CD4-positive, CD25-positive, alpha-beta regulatory T cell (primary cell): ENCODE data around the gene BOLA3. TPM values are rescaled to one million over a fixed set of nuclear protein-coding genes. Genes with fewer than 3 reads are reported as not detected.

ENCODE experiments used
- ATAC-seq, 2 donors: fragments of 150-1000 bp; cut with Tn5 transposase; one replicate each; pipeline ENCODE4 v1.10.0; 2021; ENCODE audit warnings: low read depth in 2 of 2, moderate number of reproducible peaks in 2 of 2, moderate library complexity in 1 of 2
- DNase-seq, 3 donors: peaks; one replicate each; pipeline versions ENCODE4 v3.0.0 to v3.0.0-alpha.2; 2012 to 2022; ENCODE audit warnings: mixed read lengths in 1 of 3
- H3K27ac ChIP-seq: one replicate; pipeline ENCODE4 v1.7.0; 2013; ENCODE audit warnings: mild to moderate bottlenecking, low read length; ENCODE audit not compliant: insufficient read depth, poor library complexity, severe bottlenecking
- H3K27me3 ChIP-seq: one replicate; pipeline ENCODE4 v1.7.0; 2013; ENCODE audit warnings: low read length; ENCODE audit not compliant: control insufficient read depth, insufficient read depth
- H3K36me3 ChIP-seq: one replicate; pipeline ENCODE4 v1.7.0; 2013; ENCODE audit warnings: mild to moderate bottlenecking, low read length, moderate library complexity; ENCODE audit not compliant: control insufficient read depth, insufficient read depth
- H3K4me1 ChIP-seq: 2 replicates; pipeline ENCODE4 v1.7.0; 2013; ENCODE audit warnings: mild to moderate bottlenecking, low read length; ENCODE audit not compliant: insufficient read depth, control insufficient read depth, poor library complexity, severe bottlenecking
- H3K4me3 ChIP-seq: one replicate; pipeline ENCODE4 v1.7.0; 2013; ENCODE audit warnings: low read depth, mild to moderate bottlenecking, low read length, moderate library complexity
- H3K9me3 ChIP-seq, 2 experiments: 1 replicate in 1 of 2; 2 replicates in 1 of 2; pipeline ENCODE4 v1.7.0; 2013; ENCODE audit warnings: low read length in 2 of 2, mild to moderate bottlenecking in 1 of 2, moderate library complexity in 1 of 2; ENCODE audit not compliant: control insufficient read depth in 2 of 2
- H3K27ac Mint-ChIP-seq, 3 donors: one replicate each; pipeline ENCODE4 v1.8.0; 2020 to 2022; ENCODE audit warnings: mild to moderate bottlenecking in 3 of 3, mixed read lengths in 3 of 3, moderate library complexity in 2 of 3
- H3K27me3 Mint-ChIP-seq: one replicate; pipeline ENCODE4 v1.8.0; 2022; ENCODE audit warnings: mild to moderate bottlenecking, mixed read lengths
- H3K36me3 Mint-ChIP-seq: one replicate; pipeline ENCODE4 v1.8.0; 2020; ENCODE audit warnings: mixed read lengths
- H3K4me1 Mint-ChIP-seq, 4 donors: one replicate each; pipeline ENCODE4 v1.8.0; 2020 to 2022; ENCODE audit warnings: mixed read lengths in 4 of 4, mild to moderate bottlenecking in 1 of 4
- H3K4me3 Mint-ChIP-seq, 4 donors: one replicate each; pipeline ENCODE4 v1.8.0; 2020 to 2022; ENCODE audit warnings: mild to moderate bottlenecking in 4 of 4, mixed read lengths in 4 of 4, moderate library complexity in 3 of 4
- H3K9me3 Mint-ChIP-seq, 7 donors: one replicate each; pipeline ENCODE4 v1.8.0; 2020 to 2022; ENCODE audit warnings: mixed read lengths in 7 of 7, mild to moderate bottlenecking in 3 of 7, moderate library complexity in 2 of 7
- polyA plus RNA-seq, 4 donors: library from polyadenylated mRNA; unstranded; fragments of 300-500 nt; fragmentation: Illumina TruSeq; gene quantifications; one replicate each; pipeline ENCODE4 v1.2.3, GENCODE V29; 2021
- total RNA-seq: library from RNA; stranded (reverse); gene quantifications from one replicate; pipeline ENCODE4 v1.2.3, GENCODE V29; 2022

The BOLA3 gene
- total and polyA plus RNA-seq, 5 donors from 2014 or later: 12.1 to 76.4 (median 63.0) TPM

GRCh38 chr2:74148457-74149246 lies 940 bp upstream of the BOLA3 start:
- Histone ChIP-seq H3K4me3 (peak overlapping the region; percentile 38), H3K9me3 (no peaks in the 10 kb centered on the region), H3K36me3 (peaks cover 18% of the 10 kb centered on the region), H3K27me3 (no peaks in the 10 kb centered on the region), H3K27ac (peak overlapping the region; percentile 55), H3K4me1 (peaks cover 19% of the 10 kb centered on the region)
- ATAC-seq (no peak), DNase-seq (no peak)
- H3K4me3 Mint-ChIP-seq: no peak overlapping the region
- H3K4me1 Mint-ChIP-seq: peaks cover 0 to 7% (median 6%) of the 10 kb centered on the region in 4 donors
- no peak overlapping the region for H3K27ac Mint-ChIP-seq
- H3K9me3 Mint-ChIP-seq: no peaks in the 10 kb centered on the region
- H3K36me3 Mint-ChIP-seq: peaks cover 6% of the 10 kb centered on the region
- no peaks in the 10 kb centered on the region for H3K27me3 Mint-ChIP-seq

GRCh38 chr2:74146929-74147726 lies 584 bp downstream of the BOLA3 start:
- peaks cover 0 to 10% (median 5%) of the 10 kb centered on the region in 4 donors for H3K4me1 Mint-ChIP-seq
- Histone ChIP-seq H3K4me3 (peak overlapping the region; percentile 75), H3K27me3 (no peaks in the 10 kb centered on the region), H3K9me3 (no peaks in the 10 kb centered on the region), H3K4me1 (peaks cover 19% of the 10 kb centered on the region), H3K27ac (peak overlapping the region; percentile 62), H3K36me3 (peaks cover 10% of the 10 kb centered on the region)
- no peaks in the 10 kb centered on the region for H3K9me3 Mint-ChIP-seq
- peak in 1 of 2 donors; percentile 25 for ATAC-seq
- DNase-seq: peak in 2 of 3 donors; percentile 10 to 55
- no peak overlapping the region for H3K4me3 Mint-ChIP-seq
- no peaks in the 10 kb centered on the region for H3K27me3 Mint-ChIP-seq
- no peak overlapping the region for H3K27ac Mint-ChIP-seq
- H3K36me3 Mint-ChIP-seq: peaks cover 5% of the 10 kb centered on the region

GRCh38 chr2:74142340-74142739 lies 5.4 kb downstream of the BOLA3 start:
- H3K9me3 ChIP-seq: no peaks in the 10 kb centered on the region
- DNase-seq: no peak
- ATAC-seq: no peak
- Mint-ChIP-seq H3K27me3 (no peaks in the 10 kb centered on the region), H3K4me1 (peaks cover 0 to 15% (median 6%) of the 10 kb centered on the region in 4 donors), H3K4me3 (no peak overlapping the region), H3K36me3 (peaks cover 20% of the 10 kb centered on the region), H3K9me3 (no peaks in the 10 kb centered on the region), H3K27ac (no peak overlapping the region)
- H3K4me1 ChIP-seq: peaks cover 11% of the 10 kb centered on the region
- no peak overlapping the region for H3K4me3 ChIP-seq
- peaks cover 4% of the 10 kb centered on the region for H3K36me3 ChIP-seq
- no peaks in the 10 kb centered on the region for H3K27me3 ChIP-seq
- H3K27ac ChIP-seq: no peak overlapping the region

GRCh38 chr2:74138600-74139323 lies 8.9 kb downstream of the BOLA3 start:
- Histone ChIP-seq H3K27ac (no peak overlapping the region), H3K9me3 (no peaks in the 10 kb centered on the region), H3K4me1 (no peaks in the 10 kb centered on the region), H3K36me3 (peaks cover 11% of the 10 kb centered on the region), H3K4me3 (no peak overlapping the region), H3K27me3 (no peaks in the 10 kb centered on the region)
- no peak overlapping the region for H3K4me3 Mint-ChIP-seq
- peaks cover 35% of the 10 kb centered on the region for H3K36me3 Mint-ChIP-seq
- peak overlapping the region in 1 of 3 donors; percentile 14 for H3K27ac Mint-ChIP-seq
- H3K4me1 Mint-ChIP-seq: peaks cover 0 to 11% (median 4%) of the 10 kb centered on the region in 4 donors
- ATAC-seq (no peak), DNase-seq (no peak)
- no peaks in the 10 kb centered on the region for H3K27me3 Mint-ChIP-seq
- H3K9me3 Mint-ChIP-seq: no peaks in the 10 kb centered on the region

GRCh38 chr2:74137651-74138599 lies 9.8 kb downstream of the BOLA3 start:
- H3K4me3 ChIP-seq: no peak overlapping the region

GRCh38 chr2:74131901-74132300 lies 15.8 kb downstream of the BOLA3 start:
- DNase-seq (no peak), ATAC-seq (no peak)
- H3K4me1 ChIP-seq: no peaks in the 10 kb centered on the region
- peaks cover 11% of the 10 kb centered on the region for H3K36me3 ChIP-seq
- no peak overlapping the region for H3K27ac ChIP-seq
- H3K9me3 ChIP-seq: no peaks in the 10 kb centered on the region
- Mint-ChIP-seq H3K9me3 (peaks cover 0 to 2% (median 0%) of the 10 kb centered on the region in 7 donors), H3K4me3 (no peak overlapping the region), H3K4me1 (no peaks in the 10 kb centered on the region), H3K27ac (no peak overlapping the region), H3K36me3 (peaks cover 19% of the 10 kb centered on the region), H3K27me3 (peaks cover 22% of the 10 kb centered on the region)
- H3K27me3 ChIP-seq: peaks cover 4% of the 10 kb centered on the region
- H3K4me3 ChIP-seq: no peak overlapping the region

More at GRCh38 chr2:74137651-74138599, 9.8 kb downstream of the BOLA3 start:
- ATAC-seq: no peak
- Histone ChIP-seq H3K4me1 (no peaks in the 10 kb centered on the region), H3K36me3 (peaks cover 13% of the 10 kb centered on the region), H3K9me3 (no peaks in the 10 kb centered on the region), H3K27me3 (no peaks in the 10 kb centered on the region), H3K27ac (no peak overlapping the region)
- Mint-ChIP-seq H3K4me1 (peaks cover 0 to 11% (median 4%) of the 10 kb centered on the region in 4 donors), H3K27me3 (no peaks in the 10 kb centered on the region), H3K9me3 (peaks cover 0 to 1% (median 0%) of the 10 kb centered on the region in 7 donors), H3K36me3 (peaks cover 42% of the 10 kb centered on the region), H3K4me3 (no peak overlapping the region), H3K27ac (no peak overlapping the region)
- DNase-seq: no peak
